Measurements from ENCODE around the gene PLAAT5. TPM values are rescaled to one million over a fixed set of nuclear protein-coding genes. Genes with fewer than 3 reads are reported as not detected.

The PLAAT5 gene
- total and polyA plus RNA-seq, 2 of the 8 experiments (the other 6 are each of a cell fraction or from before 2014, with no cell fraction given) = 16.0 to 18.7 TPM

GRCh38 chr11:63445720-63446119 is 45.2 kb downstream of the PLAAT5 start (continued):
- no peak for TF ChIP-seq CHD7 (IDR thresholded peaks at IDR 0.05; ENCODE audit: insufficient replicate concordance, low read length)
- no peak for TF ChIP-seq TAF1 (IDR thresholded peaks at IDR 0.05; ENCODE audit: low read depth, low read length)
- TF ChIP-seq HDAC6 (IDR thresholded peaks at IDR 0.05; ENCODE audit: low read depth, low read length) = no peak
- no peak for TF ChIP-seq YY1 (IDR thresholded peaks at IDR 0.05; ENCODE audit: low read depth, low read length)
- TF ChIP-seq CHD2 (IDR thresholded peaks at IDR 0.05; ENCODE audit: low read length) = no peak
- TF ChIP-seq BRCA1 (IDR thresholded peaks at IDR 0.05; ENCODE audit: low read depth, low read length) = no peak
- no peak for TF ChIP-seq MAFK (IDR thresholded peaks at IDR 0.05; ENCODE audit: low read depth, low read length)
- TF ChIP-seq KDM1A (IDR thresholded peaks at IDR 0.05; ENCODE audit: borderline replicate concordance, low read length) = no peak
- TF ChIP-seq TAF7 (optimal IDR thresholded peaks at IDR 0.05; ENCODE audit: borderline replicate concordance, low read depth, low read length) = no peak
- TF ChIP-seq SIRT6 (IDR thresholded peaks at IDR 0.05; ENCODE audit: low read length) = no peak
- no peak for TF ChIP-seq TEAD4 (IDR thresholded peaks at IDR 0.05; ENCODE audit: low read depth, low read length)
